Fibroblast of mammary gland (primary cell): Measurements from ENCODE around the gene ARMC2.

Experiments used
- DNase-seq: peaks from one replicate; pipeline ENCODE4 v3.0.0-alpha.2; 2010; ENCODE audit warnings: low read depth
- H3K4me3 ChIP-seq: 2 replicates; pipeline ENCODE4 v1.5.1; 2011; ENCODE audit warnings: low read depth, mild to moderate bottlenecking, low read length, moderate library complexity; ENCODE audit not compliant: control insufficient read depth
- CTCF ChIP-seq: conservative IDR thresholded peaks from 2 replicates; pipeline ENCODE4 v1.5.1; 2011; ENCODE audit warnings: low read depth, low read length, inconsistent platforms; ENCODE audit not compliant: control insufficient read depth, insufficient read depth

ARMC2 gene

GRCh38 chr6:108803982-108804490, 44.2 kb upstream of the ARMC2 start:
- no peak for DNase-seq
- no peak for TF ChIP-seq CTCF
- H3K4me3 ChIP-seq: no peak overlapping the region

GRCh38 chr6:108804956-108805355, 43.3 kb upstream of the ARMC2 start:
- no peak for DNase-seq
- TF ChIP-seq CTCF: no peak
- H3K4me3 ChIP-seq: no peak overlapping the region

GRCh38 chr6:108805611-108806167, 42.5 kb upstream of the ARMC2 start:
- DNase-seq: no peak
- no peak for TF ChIP-seq CTCF
- no peak overlapping the region for H3K4me3 ChIP-seq

- no peak for TF ChIP-seq CTCF
- no peak overlapping the region for H3K4me3 ChIP-seq
- no peak for DNase-seq
Observed at GRCh38 chr6:108806171-108806570, 42.1 kb upstream of the ARMC2 start.

- no peak for TF ChIP-seq CTCF
- no peak for DNase-seq
- no peak overlapping the region for H3K4me3 ChIP-seq
Observed at GRCh38 chr6:108806665-108807064, 41.6 kb upstream of the ARMC2 start.

- H3K4me3 ChIP-seq: no peak overlapping the region
- no peak for TF ChIP-seq CTCF
- no peak for DNase-seq
Observed at GRCh38 chr6:108807928-108808327, 40.3 kb upstream of the ARMC2 start.

GRCh38 chr6:108809211-108809610, 39.0 kb upstream of the ARMC2 start:
- DNase-seq: no peak
- no peak overlapping the region for H3K4me3 ChIP-seq
- TF ChIP-seq CTCF: no peak
